GM18526 (cell line): ENCODE results near the gene SRRM3.

ENCODE experiments used
- POLR2A ChIP-seq: IDR thresholded peaks from 3 replicates; pipeline ENCODE4 v1.6.1; 2011; ENCODE audit not compliant: insufficient read length; ENCODE audit errors: extremely low read depth

The SRRM3 gene

DNA sequence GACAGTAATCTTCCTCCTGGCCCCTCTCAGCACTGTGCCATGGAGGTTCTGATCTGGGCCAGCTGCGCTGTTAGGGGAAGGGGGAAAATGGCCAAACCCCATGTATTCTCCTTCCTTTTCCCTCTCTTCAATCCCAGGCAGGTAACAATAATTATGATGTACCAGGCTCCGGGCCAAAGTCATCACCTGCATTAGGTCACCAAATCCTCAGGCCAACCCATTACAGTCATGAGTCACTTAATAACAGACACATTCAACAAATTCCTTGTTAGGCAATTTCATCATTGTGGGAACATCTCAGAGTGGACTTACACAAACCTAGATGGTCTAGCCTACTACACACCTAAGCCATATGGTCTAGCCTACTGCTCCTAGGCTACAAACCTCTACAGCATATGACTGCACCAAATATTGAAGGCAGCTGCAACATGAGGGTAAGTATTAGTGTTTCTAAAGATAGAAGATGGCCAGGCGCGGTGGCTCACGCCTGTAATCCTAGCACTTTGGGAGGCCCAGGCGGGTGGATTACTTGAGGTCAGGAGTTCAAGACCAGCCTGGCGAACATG, 98.6 kb downstream of the SRRM3 start:
- no peak for TF ChIP-seq POLR2A

DNA sequence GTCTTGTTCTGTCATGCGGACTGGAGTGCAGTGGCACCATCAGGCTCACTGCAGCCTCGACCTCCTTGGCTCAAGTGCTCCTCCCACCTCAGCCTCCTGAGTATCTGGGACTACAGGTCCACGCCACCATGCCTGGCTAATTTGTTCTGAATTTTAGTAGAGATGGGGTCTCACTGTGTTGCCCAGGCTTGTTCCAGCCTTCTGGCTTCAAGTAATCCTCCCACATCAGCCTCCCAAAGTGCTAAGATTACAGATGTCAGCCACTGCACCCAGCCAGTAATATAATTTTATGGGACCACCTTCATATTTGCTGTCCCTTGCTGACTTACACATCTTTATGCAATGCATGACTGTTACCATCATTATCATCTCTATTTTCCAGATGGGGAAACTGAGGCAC, 99.3 kb downstream of the SRRM3 start:
- no peak for TF ChIP-seq POLR2A

DNA sequence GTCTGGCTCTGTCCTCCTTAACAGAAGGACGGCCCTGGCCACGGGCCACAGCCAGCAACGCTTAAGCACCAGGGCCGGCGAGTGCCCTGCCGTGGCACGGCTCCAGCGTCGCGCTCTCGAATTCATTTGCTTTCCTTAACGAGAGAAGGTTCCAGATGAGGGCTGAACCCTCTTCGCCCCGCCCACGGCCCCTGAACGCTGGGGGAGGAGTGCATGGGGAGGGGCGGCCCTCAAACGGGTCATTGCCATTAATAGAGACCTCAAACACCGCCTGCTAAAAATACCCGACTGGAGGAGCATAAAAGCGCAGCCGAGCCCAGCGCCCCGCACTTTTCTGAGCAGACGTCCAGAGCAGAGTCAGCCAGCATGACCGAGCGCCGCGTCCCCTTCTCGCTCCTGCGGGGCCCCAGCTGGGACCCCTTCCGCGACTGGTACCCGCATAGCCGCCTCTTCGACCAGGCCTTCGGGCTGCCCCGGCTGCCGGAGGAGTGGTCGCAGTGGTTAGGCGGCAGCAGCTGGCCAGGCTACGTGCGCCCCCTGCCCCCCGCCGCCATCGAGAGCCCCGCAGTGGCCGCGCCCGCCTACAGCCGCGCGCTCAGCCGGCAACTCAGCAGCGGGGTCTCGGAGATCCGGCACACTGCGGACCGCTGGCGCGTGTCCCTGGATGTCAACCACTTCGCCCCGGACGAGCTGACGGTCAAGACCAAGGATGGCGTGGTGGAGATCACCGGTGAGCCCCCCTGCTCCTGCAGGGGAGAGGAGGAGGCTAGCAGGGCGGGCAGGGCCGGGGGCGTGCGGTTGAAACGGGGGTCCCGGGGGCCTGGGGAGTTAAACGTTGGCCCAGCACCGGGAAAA, 100.9 kb downstream of the SRRM3 start, which contains the start of gene HSPB1:
TSS of gene HSPB1 (plus strand) at position 327 of the 855 bp plus-strand sequence. CDS start at position 367, 40 bp downstream.
- peak; percentile 79 for TF ChIP-seq POLR2A

DNA sequence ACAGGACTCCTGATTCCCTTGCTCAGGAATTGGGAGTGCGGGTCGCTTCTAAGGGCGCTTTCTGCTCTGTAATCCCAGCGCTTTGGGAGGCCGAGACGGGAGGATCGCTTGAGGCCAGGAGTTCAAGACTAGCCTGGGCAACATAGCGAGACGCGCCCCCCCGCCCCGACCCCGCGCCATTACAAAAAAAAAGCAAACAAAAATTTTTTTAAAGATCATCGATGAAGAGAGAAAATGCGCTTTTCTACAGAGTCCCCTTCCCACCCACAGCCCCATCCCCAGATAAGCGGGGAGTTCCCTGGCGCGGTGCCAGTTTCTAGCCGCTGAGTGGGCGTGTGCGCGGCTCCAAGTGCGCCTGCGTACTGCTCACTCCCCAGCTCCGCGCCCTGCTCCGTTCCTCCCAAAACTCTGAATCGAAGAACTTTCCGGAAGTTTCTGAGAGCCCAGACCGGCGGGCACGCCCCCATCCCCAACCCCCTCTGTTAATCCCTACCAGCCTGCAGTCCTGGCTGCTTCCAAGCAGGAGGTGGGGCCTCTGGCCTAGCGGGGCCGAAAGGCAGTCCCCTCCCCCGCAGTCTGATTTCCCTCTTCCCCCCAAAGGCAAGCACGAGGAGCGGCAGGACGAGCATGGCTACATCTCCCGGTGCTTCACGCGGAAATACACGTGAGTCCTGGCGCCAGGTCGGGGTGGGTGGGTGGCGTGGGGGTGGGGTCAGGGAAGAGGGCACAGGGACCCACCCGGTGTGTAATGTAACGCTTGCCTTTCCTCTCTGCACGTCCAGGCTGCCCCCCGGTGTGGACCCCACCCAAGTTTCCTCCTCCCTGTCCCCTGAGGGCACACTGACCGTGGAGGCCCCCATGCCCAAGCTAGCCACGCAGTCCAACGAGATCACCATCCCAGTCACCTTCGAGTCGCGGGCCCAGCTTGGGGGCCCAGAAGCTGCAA, 101.8 kb downstream of the SRRM3 start:
- TF ChIP-seq POLR2A, result peak; percentile 20

DNA sequence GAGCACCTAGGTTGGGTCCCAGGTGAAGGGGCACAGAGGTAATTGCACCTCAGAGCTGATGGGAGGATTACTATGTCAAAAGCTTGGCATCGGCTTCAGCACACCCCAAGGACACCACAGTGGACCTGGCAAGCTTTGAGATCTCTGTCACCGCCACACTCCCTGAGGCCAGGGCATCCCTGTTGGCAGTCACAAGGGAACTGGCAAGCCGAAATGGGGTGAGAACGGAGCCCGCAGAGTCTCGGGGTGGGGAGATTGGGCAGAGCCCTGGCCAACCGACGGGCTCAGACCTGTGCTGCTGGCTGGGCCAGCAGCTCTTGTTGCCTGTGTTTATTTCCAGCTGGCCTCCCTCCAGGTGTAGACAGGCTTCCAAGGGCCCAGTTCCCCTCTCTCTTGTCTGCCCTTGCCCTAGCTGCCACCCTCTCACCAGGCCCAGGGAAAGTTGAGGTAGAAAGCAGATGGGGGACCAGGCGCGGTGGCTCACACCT, 103.2 kb downstream of the SRRM3 start:
- TF ChIP-seq POLR2A, result no peak

DNA sequence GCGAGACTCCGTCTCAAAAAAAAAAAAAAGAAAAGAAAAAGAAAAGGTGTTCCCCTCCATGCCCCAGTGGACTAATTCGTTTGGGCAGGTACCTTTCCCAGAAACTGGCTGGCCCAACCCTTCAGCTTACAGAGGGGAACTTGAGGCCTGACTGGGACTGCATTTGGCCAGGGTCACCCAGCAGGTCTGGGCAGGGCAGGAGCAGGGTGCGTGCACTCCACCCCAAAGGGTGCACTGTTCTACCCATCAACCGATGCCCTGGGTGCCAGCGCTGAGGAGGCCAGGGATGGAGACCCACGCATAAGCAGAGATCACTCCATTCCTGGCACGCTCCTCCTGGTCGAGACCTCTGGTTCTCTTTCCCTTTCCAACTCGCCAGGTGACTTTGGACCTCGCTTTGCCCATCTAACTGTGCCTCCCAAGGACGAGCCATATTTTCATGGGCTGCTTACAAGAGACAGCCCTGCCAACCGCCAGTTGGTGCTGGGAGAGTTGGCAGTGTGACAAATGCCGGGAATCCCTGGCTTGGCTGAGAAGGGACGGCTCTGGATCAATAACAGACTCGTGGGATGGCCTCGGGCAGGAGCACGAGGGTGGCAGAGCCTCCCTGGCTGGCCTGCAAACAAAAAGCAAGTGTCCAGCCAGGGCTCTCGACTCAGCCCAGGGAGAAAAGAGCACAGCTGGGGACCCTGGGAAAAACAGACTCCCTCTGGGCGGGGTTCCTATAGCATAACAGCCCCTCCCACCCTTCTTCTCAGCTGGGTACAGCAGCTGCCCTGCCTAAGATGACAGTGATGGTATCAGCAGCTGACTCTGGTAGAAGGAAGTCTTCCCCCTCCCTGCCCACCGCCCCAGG, 108.6 kb downstream of the SRRM3 start:
- no peak for TF ChIP-seq POLR2A

DNA sequence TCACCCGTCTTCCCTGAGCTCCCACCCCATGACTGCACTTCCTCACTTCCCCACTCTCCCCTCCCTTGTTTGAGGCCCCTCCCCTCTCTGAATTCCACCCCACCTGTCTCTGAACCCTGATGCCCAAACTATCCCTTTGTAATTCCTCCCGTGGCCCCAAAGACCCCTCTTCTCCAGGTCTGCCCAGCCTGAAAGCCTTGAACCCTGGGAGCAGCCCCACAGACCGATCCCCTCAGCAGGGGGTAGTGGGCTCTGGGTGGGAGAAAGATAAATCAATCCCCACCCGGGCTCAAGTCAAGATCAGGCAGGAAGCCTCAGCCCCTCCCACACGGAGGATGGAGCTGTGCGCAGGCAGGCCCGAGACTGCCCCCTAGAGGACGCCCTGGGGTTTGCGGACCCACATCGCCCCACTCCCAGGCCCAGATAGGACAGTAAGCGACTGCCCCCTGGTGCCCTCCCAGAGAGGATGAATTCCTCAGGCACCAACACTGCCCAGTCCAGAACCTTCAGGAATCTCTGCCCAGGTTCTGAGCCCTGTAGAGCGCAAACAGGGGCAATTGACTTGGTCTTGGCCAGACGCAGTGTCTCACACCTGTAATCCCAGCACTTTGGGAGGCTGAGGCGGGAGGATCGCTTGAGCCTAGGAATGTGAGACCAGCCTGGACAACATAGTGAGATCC, 112.5 kb downstream of the SRRM3 start:
- TF ChIP-seq POLR2A, result no peak

DNA sequence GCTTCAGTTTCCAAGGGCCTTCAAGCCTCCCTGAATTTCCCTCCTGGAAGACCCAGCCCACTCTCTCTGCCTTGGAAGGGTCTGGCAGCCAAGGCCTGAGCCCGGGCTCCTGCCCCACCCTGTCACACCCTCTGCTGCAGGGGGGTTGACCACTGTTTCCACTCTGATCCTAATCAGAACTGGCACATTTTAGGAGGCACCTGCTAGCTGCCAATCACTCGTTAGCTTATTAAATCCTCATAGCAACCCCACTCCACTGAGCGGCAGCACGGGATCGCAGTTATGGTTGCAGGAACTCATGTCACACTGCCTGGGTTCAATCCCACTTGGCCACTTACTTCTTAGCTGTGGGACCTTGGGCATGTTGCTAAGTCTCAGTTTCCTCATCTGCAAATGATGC, 113.7 kb downstream of the SRRM3 start:
- no peak for TF ChIP-seq POLR2A

DNA sequence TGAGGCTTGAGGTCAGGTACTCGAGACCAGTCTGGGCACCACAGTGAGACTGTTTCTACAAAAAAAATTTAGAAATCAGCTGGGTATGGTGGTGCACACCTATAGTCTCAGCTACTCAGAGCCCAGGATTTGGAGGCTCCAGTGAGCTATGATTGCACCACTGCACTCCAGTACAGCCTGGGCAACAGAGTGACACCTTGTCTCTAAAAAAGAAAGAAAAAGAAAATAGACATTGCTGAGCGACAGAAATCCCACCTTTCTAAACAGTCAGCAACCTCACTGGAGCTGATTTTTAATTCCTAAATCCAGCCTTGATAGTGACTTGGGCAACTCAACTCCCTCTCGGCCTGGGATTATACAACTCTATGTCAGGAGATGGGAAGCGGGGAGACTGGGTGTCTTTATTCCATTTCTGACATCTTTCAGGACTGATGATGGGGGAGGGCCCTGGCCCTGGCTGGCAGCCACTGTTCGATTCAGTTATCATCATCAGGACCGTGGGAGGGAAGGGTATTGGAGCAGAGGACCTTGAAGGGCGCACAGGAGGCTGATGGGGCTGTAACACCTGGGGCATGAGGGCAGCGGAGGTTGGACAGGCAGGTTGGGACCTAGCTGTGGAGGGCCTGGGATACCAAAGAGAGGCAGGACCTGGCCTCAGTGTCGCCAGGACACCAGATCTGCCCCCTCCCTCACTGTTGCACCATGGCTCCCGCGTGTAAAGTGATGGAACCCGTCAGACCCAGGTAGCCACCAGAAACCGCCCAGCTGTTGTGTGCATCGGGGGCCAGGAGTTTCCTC, 115.5 kb downstream of the SRRM3 start:
- no peak for TF ChIP-seq POLR2A

DNA sequence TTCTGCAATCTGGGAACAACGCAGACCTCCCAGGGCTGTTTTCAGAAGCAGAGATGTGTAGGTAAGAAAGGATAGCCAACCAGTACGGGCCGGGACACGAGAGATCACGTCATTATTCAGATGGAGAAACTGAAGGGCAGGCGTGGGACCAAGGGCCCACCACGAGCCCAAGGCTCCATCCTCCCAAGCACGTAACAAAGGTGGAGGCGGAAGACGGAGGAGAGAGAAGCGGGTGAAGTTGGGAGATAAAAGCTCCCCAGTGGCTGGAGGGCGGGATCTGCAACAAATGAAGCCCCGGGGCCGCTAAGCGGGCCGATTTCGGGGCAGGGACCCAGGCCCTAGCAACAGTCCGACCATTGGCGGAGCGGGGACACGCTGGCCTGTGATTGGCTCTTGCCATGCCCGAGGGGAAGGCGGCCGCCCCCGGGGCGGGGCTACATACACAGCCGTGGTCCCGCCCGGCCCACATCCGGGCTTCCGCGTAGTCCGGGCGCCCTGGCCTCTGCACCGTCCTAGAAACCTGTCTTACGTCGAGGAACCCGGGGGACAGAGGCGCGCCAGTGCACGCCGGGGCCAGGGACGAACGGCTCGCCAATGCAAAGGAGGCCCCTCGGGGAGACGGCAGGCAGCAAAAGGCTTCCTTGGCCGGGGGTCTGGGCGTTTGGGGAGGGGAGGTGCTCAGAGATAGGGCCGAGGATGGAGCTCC, 116.2 kb downstream of the SRRM3 start:
- TF ChIP-seq POLR2A, result peak; percentile 68

DNA sequence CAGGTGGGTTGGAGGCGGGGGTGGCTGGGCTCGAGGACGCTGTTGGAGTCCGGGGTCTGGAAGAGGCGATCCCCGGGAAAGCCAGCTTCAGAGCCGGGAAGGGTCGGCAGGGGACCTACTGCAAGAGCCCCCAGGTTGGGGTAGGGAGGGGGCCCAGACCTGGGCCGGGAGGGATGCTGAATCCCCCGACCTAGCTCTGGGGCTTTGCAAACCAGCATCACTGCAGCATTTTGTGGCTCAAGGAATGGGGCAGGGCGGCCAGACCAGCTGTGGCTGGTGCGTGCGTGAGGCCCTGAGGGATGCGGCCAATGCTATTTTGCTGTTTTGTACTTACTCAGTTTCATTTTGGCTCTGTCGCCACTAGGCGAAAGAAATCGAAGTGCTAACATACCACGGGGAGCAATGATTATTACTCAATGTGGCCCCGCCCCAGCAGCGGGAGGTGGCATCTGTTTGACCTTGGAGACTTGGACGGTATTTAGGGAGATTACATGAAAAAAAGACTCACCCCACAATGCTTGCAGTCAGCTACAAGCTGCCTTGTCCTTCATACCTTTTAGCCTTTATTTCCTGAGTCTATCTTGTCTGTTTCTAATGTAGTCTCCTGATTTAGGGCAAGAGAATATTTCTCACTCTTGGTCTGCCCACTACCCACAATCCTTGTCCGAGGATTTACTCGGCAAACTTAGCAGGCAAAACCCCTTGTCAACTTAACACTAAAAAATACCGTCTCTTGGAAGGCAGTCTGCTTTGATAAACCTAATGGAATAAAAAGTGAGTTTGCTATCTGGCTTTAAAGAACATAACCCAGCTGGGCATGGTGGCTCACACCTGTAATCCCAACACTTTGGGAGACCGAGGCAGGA, 117.0 kb downstream of the SRRM3 start:
- TF ChIP-seq POLR2A, result peak; percentile 36

DNA sequence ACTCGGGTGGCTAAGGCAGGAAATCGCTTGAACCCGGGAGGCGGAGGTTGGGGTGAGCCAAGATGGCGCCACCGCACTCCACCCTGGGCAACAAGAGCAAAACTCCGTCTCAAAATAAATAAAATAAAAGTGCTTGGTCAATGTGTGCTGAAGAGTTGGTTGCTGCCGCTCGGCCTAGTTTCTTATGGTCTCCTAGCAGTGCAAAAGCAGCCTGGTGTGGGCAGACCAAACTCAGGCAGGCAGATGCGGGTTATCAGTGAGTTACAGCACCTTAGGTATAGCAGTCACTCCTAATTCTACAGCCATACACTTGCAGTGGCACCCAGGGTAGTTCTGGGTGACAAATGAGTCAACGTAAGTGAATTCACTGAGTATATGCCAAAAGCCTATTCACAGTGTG, 123.4 kb downstream of the SRRM3 start:
- TF ChIP-seq POLR2A, result no peak
